HepG2 (cell line): ENCODE measurements around the gene ALG14. TPM values are rescaled to one million over a fixed set of nuclear protein-coding genes. Genes with fewer than 3 reads are reported as not detected.

Source experiments
- ATAC-seq: fragments of 200-7000 bp; cut with Tn5 transposase; 3 replicates; pipeline ENCODE4 v1.9.1; 2020; ENCODE audit warnings: mild to moderate bottlenecking, moderate library complexity
- BruUV-seq: library from RNA; stranded (reverse); fragments of 400-500 nt; replicated peaks from 2 replicates; lab custom pipeline; 2021; lab: Mats Ljungman, UMichigan
- CTCF ChIA-PET: fragments of 300-600 bp; formaldehyde crosslinking; extraction: SDS; loops from one replicate; lab custom pipeline; 2021; ENCODE audit warnings: low total read pairs, inconsistent platforms, low intra/inter-chr PET ratio; lab: Yijun Ruan, JAX
- POLR2A ChIA-PET: fragments of 350-600 bp; sonication (Branson Sonifier 250); formaldehyde crosslinking; loops from one replicate; lab custom pipeline; 2020; ENCODE audit warnings: antibody characterized with exemption, inconsistent platforms; lab: Yijun Ruan, JAX
- DNase-seq: peaks from one replicate; pipeline ENCODE4 v3.0.0-alpha.2; 2015; ENCODE audit warnings: low spot score
- FAIRE-seq: peaks from 3 replicates; lab custom pipeline; 2011; peaks lifted over from hg19 to GRCh38; lab: Jason Lieb, UNC
- H2AFZ ChIP-seq: one replicate; pipeline ENCODE4 v1.6.1; 2011; ENCODE audit warnings: low read length, inconsistent platforms
- H3K27ac ChIP-seq: fragments of 300-600 bp; 3 replicates; pipeline ENCODE4 v1.8.0; 2011; ENCODE audit warnings: mixed run types, mild to moderate bottlenecking, mixed read lengths, low read length, inconsistent platforms; ENCODE audit not compliant: insufficient read depth; ENCODE audit errors: extremely low read length
- H3K27me3 ChIP-seq, 2 experiments: fragments of 200-600 bp in 1 of 2; 2 replicates in 1 of 2; 3 replicates in 1 of 2; pipeline versions ENCODE4 v1.6.0 to v1.8.0; 2011; ENCODE audit warnings: low read length in 2 of 2, mild to moderate bottlenecking in 2 of 2, moderate library complexity in 2 of 2, inconsistent platforms in 1 of 2; ENCODE audit not compliant: insufficient read depth in 2 of 2, control insufficient read depth in 1 of 2
- H3K36me3 ChIP-seq, 2 experiments: fragments of 200-600 bp in 1 of 2; replicated peaks in 1 of 2; 2 replicates in 1 of 2; 3 replicates in 1 of 2; pipeline versions ENCODE4 v1.5.1 to v1.8.0; 2011; ENCODE audit warnings: low read length in 2 of 2, inconsistent platforms in 1 of 2; ENCODE audit not compliant: insufficient read depth in 2 of 2, control insufficient read depth in 1 of 2
- H3K4me1 ChIP-seq: 2 replicates; pipeline ENCODE4 v1.5.1; 2012; ENCODE audit warnings: low read length, inconsistent platforms; ENCODE audit not compliant: insufficient read depth
- H3K4me2 ChIP-seq: 2 replicates; pipeline ENCODE4 v1.6.0; 2011; ENCODE audit warnings: low read depth, low read length, inconsistent platforms
- H3K4me3 ChIP-seq, 3 experiments: fragments of 200-600 bp in 1 of 3; sonication (generic), shearing (Covaris generic) in 1 of 3; replicated peaks in 1 of 3; 2 replicates each; pipeline ENCODE4 v1.5.1; 2011 to 2016; ENCODE audit warnings: low read length in 3 of 3, inconsistent platforms in 2 of 3, low read depth in 2 of 3, mild to moderate bottlenecking in 2 of 3, control low read depth in 1 of 3, mixed read lengths in 1 of 3; ENCODE audit not compliant: insufficient read depth in 1 of 3
- H3K79me2 ChIP-seq: one replicate; pipeline ENCODE4 v1.6.1; 2011; ENCODE audit warnings: low read length, inconsistent platforms; ENCODE audit not compliant: insufficient read depth
- H3K9ac ChIP-seq: 2 replicates; pipeline ENCODE4 v1.6.0; 2011; ENCODE audit warnings: mild to moderate bottlenecking, low read depth, low read length, inconsistent platforms; ENCODE audit not compliant: insufficient read depth
- H3K9me3 ChIP-seq: 2 replicates; pipeline ENCODE4 v1.5.1; 2012; ENCODE audit warnings: mild to moderate bottlenecking, low read length
- H4K20me1 ChIP-seq: 2 replicates; pipeline ENCODE4 v1.6.0; 2011; ENCODE audit warnings: inconsistent platforms, mild to moderate bottlenecking, low read length, moderate library complexity; ENCODE audit not compliant: insufficient read depth
- EEA1 ChIP-seq: sonication (generic); formaldehyde crosslinking; IDR thresholded peaks from 2 replicates; pipeline ENCODE4 v1.5.1; 2020; ENCODE audit warnings: mild to moderate bottlenecking, missing genetic modification reagents, borderline replicate concordance
- FOXP1 ChIP-seq, 2 experiments: fragments of 450-650 bp in 1 of 2; IDR thresholded peaks; 2 replicates each; pipeline ENCODE4 v1.6.1; 2017 to 2018; ENCODE audit warnings: antibody characterized with exemption in 1 of 2
- MIXL1 ChIP-seq: IDR thresholded peaks from 2 replicates; pipeline ENCODE4 v1.6.1; 2016
- ZBTB8A ChIP-seq: sonication (generic); formaldehyde crosslinking; IDR thresholded peaks from 2 replicates; pipeline ENCODE4 v1.4.0; 2020; ENCODE audit warnings: mild to moderate bottlenecking, low read depth, missing genetic modification reagents, borderline replicate concordance
- ZNF253 ChIP-seq: sonication (generic); formaldehyde crosslinking; IDR thresholded peaks from 2 replicates; pipeline ENCODE4 v1.8.0; 2022; ENCODE audit warnings: mild to moderate bottlenecking, missing genetic modification reagents, borderline replicate concordance
- ZNF614 ChIP-seq: IDR thresholded peaks from 2 replicates; pipeline ENCODE4 v1.6.1; 2018; ENCODE audit warnings: missing biosample characterization, missing genetic modification reagents, inconsistent platforms, borderline replicate concordance
- ZNF83 ChIP-seq: sonication (generic); formaldehyde crosslinking; IDR thresholded peaks from 2 replicates; pipeline ENCODE4 v1.4.0; 2020; ENCODE audit warnings: missing genetic modification reagents, mild to moderate bottlenecking, borderline replicate concordance
- WGBS: methylation state at CpG from one replicate; pipeline ENCODE4 v1.1.6; 2017; ENCODE audit warnings: low lambda C conversion rate; 5-methylcytosine and 5-hydroxymethylcytosine counted together
- in situ Hi-C: cut with HindIII; loops from 2 replicates; pipeline ENCODE4 v1.10.0; 2017; ENCODE audit warnings: low pct_unique_long_range_greater_than_20kb; ENCODE audit not compliant: extremely low pct_ligation_motif_present
- intact Hi-C: fragments of 100-400 bp; cut with micrococcal nuclease; formaldehyde crosslinking; loops from one replicate; pipeline ENCODE4 v1.10.0; 2022; ENCODE audit not compliant: unreplicated experiment
- polyA plus RNA-seq, 8 experiments: library from polyadenylated mRNA; depleted of rRNA in 3 of 8; stranded (reverse) in 7 of 8; unstranded in 1 of 8; fragments of >200 nt; fragmentation: Illumina TruSeq in 4 of 8; extraction: Trizol in 4 of 8; gene quantifications; 2 replicates each; pipeline versions ENCODE4 v1.2.1 to v1.2.3, GENCODE V29; 2011 to 2016; ENCODE audit warnings: low read depth in 4 of 8, missing spikeins in 1 of 8, mixed read lengths in 1 of 8; ENCODE audit not compliant: insufficient read depth in 1 of 8
- total RNA-seq, 5 experiments: library from RNA; depleted of rRNA; stranded (reverse); fragments of >200 nt; fragmentation: Illumina TruSeq; extraction: Trizol; gene quantifications; 2 replicates each; pipeline ENCODE4 v1.2.3, GENCODE V29; 2016; ENCODE audit warnings: low read depth in 1 of 5
- TF ChIP-seq, protein P1 (sequence below), 2 experiments: sonication (generic) in 1 of 2; formaldehyde crosslinking in 1 of 2; IDR thresholded peaks; 2 replicates each; pipeline versions ENCODE4 v1.4.0 to v1.6.1; 2018 to 2020; ENCODE audit warnings: missing genetic modification reagents in 2 of 2, borderline replicate concordance in 1 of 2, low read depth in 1 of 2, mild to moderate bottlenecking in 1 of 2, missing biosample characterization in 1 of 2

The ALG14 gene
- total and polyA plus RNA-seq, 2 of the 13 experiments (the other 11 are each of a cell fraction or from before 2014, with no cell fraction given): 4.5 to 12.7 TPM

DNA sequence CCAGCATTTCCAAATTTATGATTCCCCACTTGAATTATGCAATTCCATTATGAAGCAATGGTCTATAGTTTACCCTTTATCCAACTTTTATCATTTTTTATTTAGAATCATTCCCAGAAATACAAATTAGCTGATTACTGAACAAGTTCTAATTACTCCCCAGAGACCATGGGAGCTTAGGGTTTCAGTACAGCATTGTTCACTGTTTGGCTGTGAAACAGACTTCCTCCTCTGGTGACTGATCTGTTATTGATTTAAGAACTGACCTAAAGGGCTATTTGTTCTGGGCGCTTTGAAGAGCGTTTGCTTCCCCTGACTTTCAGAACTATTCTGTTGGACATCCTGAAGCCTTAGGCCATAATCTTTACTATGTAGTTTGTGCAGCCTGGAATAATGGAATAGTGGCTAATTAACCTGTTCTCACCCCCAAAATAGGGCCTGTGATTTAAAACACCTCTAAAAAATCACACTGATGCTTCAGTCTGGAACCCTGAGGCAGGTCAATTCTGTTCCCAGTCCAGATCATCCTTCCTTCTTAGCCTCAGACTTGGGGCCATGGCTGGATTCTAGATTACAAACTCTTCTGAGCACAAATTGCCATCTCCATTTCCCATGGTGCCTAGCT, 58.7 kb downstream of the ALG14 start (continued):
- TF ChIP-seq ZNF614 (CRISPR knock-in tag): peak; percentile 48; the same call in 1 of the 2 replicates
- TF ChIP-seq MIXL1 (CRISPR knock-in tag): peak; percentile 89
- no peak for TF ChIP-seq FOXP1 (IDR thresholded peaks at IDR 0.05)
- TF ChIP-seq FOXP1 (CRISPR knock-in tag; IDR thresholded peaks at IDR 0.05): peak; percentile 55; the same call in 1 of the 2 replicates
- TF ChIP-seq ZNF253: no peak
- TF ChIP-seq ZBTB8A (CRISPR knock-in tag): no peak
- TF ChIP-seq ZNF83 (CRISPR knock-in tag): no peak
- TF ChIP-seq, protein P1, sequence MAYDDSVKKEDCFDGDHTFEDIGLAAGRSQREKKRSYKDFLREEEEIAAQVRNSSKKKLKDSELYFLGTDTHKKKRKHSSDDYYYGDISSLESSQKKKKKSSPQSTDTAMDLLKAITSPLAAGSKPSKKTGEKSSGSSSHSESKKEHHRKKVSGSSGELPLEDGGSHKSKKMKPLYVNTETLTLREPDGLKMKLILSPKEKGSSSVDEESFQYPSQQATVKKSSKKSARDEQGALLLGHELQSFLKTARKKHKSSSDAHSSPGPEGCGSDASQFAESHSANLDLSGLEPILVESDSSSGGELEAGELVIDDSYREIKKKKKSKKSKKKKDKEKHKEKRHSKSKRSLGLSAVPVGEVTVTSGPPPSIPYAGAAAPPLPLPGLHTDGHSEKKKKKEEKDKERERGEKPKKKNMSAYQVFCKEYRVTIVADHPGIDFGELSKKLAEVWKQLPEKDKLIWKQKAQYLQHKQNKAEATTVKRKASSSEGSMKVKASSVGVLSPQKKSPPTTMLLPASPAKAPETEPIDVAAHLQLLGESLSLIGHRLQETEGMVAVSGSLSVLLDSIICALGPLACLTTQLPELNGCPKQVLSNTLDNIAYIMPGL (CRISPR knock-in tag; IDR thresholded peaks at IDR 0.05; ENCODE audit: borderline replicate concordance in 1 of 2, low read depth in 1 of 2): 0 out of 4 replicates have a peak, but pooled peaks of 1 of the 2 experiments have one; percentile 38

DNA sequence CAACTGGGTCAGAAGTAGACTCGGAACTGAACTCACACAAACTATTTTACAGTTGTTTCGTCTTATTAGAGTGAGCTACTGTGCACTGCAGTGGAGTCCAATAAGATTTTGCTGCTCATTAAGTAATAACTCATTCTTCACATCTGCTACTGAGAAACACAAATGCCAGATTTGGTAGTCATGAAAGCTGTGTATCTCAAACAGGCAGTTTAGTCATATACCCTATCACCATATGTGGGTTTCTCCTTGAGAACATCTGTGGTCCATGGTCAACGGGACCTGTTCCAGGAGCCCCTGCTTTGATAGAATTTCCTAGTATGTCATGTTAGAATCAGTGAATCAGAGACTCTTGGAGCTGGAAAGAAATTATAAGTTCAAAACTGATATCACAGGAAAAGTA, 60.4 kb downstream of the ALG14 start:
- FAIRE-seq (no peak), ATAC-seq (no peak), DNase-seq (no peak)
- BruUV-seq: no TSS peak
- H3K4me2 ChIP-seq: no peak overlapping the region
- no peaks in the 10 kb centered on the region for H3K79me2 ChIP-seq
- in situ Hi-C loops (no loop called here), intact Hi-C loops (no loop called here)
- no peak overlapping the region for H2AFZ ChIP-seq
- peaks cover 43% of the 10 kb centered on the region for H3K4me1 ChIP-seq
- 0 out of 5 replicates have a peak, but pooled peaks cover 0 to 1% of the 10 kb centered on the region in 2 experiments for H3K36me3 ChIP-seq
- H3K27ac ChIP-seq: no peak overlapping the region
- POLR2A ChIA-PET: interaction anchor here (1.1 kb wide), 1 partner anchor 84 kb away, joined by 3 read pairs; no protein-coding TSS in a partner anchor
- no peaks in the 10 kb centered on the region for H3K27me3 ChIP-seq
- no peak for TF ChIP-seq EEA1
- 98% methylated on average over 3 of the region's 3 CpGs for WGBS
- no peaks in the 10 kb centered on the region for H3K9me3 ChIP-seq
- H4K20me1 ChIP-seq: no peaks in the 10 kb centered on the region
- no peak overlapping the region for H3K9ac ChIP-seq
- H3K4me3 ChIP-seq: no peak overlapping the region
- CTCF ChIA-PET: no interaction called here
